Suppressor macrophage treated with lipopolysaccharide for 1 hour (primary cell): Measurements from ENCODE around the gene SLC17A9.
"Not testable (repeated sequence)": the region's sequence is repeated elsewhere in the genome, so short reads cannot be mapped to it uniquely, and the experiment has no call there.

Experiments
- DNase-seq, 3 donors: peaks; one replicate each; pipeline ENCODE4 v3.0.0-alpha.2; 2020 to 2022

The SLC17A9 gene

DNA sequence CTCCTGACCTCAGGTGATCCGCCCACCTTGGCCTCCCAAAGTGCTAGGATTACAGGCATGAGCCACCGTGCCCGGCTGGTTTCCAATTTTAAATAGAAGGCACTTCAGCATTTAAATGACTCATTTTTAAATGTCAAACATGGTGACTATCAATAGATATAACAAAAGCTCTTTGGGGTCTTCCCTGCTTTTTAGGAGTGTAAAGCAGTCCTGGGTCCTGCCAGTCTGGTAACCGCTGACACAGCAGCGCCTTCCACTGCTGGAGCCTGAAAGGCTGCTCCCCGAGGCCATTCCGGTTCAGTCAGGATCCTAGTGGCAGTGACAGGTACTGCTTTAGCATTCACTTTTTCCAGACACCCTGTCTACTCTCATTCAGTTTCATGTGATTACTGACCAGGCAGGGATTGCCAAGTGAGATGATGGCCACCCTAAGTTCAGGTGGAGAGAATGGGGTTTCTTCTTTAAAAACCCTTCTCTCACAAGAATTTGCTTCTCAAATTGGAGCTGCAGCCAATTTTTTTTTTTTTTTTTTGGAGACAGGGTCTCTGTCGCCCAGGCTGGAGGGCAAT lies 31.3 kb upstream of the SLC17A9 start:
- DNase-seq: peak; percentile 75 to 76 (median 76)

DNA sequence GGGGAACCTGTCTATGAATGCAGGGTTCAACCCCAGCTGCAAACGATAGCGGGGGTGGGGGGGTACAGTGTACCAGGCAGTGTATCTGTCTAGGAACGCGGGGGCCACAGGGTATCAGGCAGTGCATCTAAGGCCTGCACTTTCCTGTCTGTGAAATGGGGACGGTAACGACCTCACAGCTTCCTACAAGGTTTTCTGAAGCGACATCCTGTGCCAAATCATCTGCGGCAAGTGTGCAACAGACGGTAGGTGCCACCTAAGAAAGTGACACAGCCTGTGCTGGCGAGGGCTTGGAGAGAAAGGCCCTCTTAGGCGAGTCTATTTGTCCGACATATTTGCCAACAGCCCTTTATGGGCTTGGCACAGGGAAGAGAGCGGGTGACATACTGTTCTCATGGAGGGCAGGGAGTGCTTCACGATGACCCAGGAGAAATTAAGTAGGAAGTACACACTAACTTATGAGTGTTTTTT lies 30.0 kb upstream of the SLC17A9 start:
- no peak for DNase-seq

DNA sequence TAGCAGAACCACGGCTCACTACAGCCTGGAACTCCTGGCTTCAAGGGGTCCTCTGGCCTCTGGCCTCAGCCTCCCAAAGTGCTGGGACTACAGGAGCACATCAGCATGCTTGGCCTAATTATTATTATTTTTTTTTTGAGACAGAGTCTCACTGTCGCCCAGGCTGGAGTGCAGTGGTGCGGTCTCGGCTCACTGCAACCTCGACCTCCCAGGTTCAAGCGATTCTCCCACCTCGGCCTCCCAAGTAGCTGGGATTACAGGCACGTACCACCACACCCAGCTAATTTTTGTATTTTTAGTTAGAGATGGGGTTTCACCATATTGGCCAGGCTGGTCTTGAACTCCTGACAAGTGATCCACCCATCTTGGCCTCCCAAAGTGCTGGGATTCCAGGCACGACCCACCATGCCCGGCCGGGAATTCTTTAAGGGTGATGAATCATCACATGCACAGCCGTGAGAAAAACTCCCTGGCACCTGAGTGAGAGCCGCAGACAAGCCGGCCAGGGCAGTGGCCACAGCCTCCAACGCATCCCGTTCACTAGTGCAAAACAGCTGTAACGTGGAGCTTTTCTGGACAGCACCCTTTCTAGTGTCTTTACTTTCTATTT lies 29.3 kb upstream of the SLC17A9 start:
- not testable (repeated sequence) for DNase-seq

DNA sequence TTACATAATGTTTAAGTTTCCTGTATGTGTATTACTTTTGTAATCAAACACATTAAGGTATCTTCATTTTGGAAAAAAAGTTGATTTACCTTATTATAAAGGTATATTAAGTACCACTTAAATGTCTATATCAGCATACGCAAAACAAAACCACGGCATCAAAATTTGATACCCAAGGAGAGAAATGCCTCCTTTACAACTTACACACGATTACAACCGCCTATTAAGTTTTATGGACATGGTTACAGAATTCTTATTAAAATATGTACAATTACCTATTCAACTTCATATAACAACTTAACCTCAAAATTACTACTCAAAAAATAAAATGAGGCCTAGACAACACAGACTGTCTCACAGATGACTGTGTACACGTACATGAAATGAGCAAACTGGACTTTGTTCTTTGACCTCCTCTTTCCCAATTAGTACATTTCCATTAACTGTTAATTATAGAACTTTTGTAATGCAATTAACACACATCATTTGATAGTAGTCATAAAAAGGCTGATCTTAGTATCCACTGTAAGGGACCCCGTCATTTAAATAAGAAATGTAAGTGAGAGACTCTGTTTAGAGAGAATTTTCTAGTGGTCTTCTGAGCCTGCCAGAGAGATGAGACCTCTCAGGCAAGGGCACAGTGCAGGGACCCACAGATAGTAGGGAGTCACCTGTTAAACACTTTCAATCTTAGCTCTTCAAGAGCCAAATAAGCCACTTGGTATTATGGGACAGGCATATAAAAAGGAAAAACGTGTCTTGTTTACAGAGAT lies 28.7 kb upstream of the SLC17A9 start:
- no peak for DNase-seq

DNA sequence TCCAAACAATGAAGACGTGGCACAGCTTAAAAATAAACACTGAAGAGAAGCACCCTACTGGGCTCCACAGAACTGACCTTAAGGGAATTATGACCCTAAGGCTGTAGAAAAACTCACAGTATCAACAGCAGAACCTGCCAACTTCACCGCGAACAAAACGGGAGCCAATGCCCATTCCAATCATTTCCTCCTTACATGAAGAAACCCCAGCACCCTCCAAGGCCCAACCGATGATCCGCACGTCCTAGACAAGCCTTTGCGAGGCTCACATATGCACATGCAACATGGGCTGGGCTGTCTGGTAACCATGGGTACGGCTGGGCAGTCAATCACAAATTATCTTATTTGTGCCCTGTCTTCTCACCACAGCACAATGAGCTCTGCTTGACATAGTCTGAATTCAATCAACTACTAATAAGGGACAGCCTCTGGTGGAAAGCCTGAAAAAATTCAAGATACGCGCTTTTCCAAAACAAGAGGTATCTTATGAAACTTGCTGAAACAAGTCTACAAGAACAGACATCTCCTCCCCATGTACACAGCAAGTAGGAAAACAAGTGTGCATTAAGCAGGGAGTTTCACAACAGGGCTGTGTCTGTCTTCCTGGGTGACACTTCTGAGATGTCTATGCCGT lies 27.9 kb upstream of the SLC17A9 start:
- no peak for DNase-seq

DNA sequence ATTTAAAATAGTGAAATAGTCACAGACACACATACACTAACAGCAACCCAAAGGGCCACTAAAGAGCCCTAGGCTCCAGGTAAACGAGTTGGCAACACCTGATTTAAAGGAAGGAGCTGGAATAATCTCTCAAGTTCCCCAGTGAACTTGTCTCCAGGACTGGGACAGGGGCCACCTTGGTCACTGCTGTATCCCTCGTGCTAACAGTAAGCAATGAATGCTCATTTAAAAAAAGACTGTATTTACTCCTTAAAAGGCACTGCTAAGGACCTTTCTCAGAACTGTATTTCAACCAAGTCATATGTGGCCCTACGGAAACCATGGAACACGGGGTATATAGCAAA lies 27.5 kb upstream of the SLC17A9 start:
- no peak for DNase-seq

DNA sequence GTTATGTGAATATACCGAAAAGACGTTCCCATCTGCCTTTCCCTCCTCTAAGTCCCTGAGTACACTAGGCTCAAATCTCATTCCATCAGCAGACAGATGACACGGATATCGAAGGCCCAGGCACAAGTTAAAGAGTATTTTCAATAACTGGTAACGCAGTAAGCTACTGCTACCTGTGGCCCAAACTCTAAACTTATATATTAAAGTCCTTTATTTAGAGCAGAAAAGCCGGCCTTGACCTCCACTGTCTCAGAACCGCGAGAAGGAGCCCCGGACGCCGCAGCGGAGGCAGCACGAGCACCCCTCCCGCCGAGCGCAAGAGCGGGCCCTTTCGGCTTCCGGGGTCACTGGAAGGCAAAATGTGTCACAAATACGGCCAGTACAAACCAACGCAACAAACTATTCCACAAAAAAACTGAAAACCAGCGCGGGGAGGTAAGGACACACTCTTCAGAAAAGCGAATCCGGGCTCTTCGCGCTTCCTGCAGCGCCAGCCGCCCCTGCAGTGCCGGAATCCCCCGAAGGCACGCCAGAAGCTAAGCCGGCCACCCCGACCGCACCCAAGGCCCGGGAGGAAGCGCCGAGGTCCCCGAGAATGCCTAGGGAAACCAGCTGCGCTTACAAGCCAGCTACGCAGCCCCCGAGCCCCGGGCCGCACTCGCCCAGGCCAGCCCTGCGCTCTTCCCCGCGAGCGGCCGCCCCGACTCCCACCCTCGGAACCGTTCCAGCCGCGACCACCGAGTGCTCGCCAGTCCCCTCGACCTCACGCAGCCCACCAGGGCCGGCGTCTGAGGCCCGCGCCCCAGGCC lies 26.9 kb upstream of the SLC17A9 start:
- DNase-seq: peak; percentile 75 to 85 (median 78)

DNA sequence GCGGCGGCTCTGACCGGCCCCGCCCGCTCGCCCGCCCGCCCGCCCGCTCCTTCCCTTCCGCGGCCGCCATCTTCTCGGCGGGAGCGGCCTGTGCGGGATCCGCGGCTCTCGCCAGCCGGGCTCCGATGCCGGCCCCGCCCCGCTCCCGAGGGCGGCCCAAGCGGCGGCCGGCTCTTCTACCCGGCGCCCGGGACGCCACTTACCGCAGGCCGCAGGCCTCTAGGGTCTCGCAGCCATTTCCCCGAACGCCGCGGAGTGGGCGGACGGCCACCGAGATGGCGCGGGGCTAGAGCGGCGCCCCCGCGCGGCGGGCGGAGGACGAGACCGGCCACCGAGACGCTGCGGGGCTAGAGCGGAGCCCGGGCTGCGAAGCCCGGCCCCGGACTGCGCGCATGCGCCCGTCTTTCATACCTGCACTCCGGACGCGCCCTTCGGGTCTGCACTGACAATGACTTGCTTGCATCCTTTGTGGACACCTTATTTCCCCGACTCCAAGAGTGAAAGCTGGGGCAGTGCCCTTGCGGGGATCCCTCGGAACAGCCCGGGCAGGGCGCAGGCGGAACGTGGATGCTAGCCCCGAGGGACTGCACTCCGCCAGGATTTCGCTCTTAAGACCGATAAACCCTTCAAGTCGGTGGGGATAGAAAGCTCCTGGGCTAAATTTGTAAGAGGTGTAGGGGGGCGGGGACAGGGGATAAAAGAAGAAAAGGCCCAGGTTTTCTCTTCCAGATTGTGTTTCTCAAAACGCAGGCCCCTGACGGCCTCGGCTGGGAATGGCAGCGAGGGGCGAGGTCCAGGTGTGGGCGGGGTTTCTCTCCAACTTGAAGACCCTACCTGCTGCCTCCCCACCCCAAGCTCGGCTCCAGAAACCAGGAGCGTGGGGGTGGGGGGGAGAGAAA lies 26.0 kb upstream of the SLC17A9 start, which contains the start of gene DIDO1:
DIDO1 (minus strand) TSS at position 277 of the 899 bp plus-strand sequence.
- DNase-seq: peak; percentile 91 to 97 (median 94)

DNA sequence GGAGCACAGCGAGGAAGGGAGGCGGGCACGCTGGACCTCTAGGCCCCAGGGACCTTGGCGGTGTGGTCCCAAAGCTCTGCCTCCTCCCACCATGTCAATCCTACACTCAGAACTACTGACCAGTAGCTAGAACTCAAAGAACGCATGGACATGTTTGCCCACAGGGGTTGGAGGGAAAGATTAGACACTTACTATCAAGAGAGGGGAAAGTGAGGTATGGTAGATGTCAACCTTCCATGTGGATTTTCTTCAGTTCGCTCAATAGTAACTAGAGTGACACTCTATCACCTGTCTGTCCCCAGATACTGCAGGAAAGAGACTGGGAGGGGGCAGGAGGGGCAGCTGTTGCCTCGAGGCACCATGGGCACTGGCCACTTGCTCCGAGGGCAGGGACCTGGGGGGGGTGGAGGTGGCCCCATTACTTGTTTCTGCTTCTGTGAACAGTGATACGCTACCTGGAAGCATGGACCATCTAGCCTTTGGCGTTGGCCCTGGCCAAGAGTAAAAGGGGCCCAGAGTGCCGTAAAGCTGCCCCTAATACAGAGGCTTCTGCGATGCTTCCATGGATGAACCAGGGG lies 25.3 kb upstream of the SLC17A9 start:
- DNase-seq: no peak

DNA sequence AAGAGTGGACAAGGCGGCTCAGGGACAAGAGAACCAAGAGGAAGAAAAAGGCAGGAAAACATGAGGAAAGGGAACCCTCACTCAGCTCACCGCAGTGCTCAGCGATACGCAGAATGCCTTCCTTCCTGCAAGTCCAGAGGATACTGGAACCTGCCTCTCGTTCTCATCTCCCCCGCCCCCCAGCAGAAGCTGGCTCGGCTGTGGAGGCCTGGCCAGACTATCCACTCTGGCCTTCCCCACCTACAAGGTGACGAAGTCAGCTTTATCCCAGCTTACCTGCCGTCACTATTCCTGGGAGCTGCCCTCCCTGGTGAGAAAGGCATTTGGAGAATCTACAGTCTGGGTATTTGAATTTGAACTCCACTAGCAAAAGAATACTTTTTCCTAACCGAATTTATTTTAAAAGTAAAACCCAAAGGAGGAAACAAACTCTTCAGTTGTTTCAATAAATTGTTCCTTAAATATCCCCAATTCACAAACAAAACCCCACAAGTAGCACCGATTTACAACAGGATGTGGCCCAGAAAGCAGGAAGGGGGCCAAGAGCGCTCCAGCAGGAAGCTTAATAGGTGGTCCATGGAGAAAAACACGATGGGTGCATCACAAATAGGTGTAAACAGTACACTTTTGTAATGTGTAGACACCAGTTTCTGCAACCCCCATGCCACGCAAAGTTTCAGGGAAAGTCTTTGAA lies 24.1 kb upstream of the SLC17A9 start:
- peak in 2 of 3 donors; percentile 27 for DNase-seq

DNA sequence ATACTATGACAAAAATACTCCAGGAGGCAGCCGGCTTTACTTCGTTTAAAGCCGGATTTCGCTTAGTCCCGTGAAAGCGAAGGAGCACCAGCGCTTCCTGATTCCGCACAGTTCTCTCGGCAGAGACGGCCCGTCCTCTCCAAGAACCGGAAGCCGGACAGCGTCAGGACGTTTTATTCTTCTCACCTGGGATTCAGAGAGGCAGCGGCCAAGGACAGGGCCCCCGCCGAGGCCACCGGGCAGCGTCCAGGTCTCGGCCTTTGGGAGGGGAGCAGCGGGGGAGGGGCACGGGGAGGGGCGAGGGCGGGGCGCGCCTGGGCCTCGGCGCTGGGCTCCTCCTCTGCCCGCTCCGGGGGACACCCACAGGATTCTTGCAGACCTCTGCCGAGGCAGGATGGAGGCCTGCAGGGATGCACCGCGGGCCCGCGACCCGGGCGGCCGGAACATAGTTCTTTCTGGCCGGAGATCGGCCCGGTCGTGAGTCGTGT lies 23.4 kb upstream of the SLC17A9 start:
- DNase-seq: peak; percentile 70 to 87 (median 72)

DNA sequence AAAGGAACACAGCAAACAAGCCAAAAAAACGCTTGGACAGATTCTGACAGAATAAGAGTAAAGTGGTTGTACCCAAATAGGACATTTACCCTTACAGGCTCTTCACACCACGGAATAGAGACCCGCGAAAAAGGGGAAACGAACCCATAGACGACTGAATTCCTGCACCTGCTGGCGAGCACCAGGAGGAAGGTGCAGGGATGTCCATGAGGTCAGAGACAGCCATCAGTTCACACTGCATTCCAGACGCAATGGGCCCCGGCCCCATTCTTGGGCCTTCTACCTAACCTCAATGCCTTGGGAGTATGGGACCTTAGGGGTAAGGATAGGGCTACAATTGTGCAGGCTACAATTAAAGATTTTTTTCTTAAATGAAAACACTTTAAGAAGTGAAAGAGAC lies 21.0 kb upstream of the SLC17A9 start:
- DNase-seq: no peak

DNA sequence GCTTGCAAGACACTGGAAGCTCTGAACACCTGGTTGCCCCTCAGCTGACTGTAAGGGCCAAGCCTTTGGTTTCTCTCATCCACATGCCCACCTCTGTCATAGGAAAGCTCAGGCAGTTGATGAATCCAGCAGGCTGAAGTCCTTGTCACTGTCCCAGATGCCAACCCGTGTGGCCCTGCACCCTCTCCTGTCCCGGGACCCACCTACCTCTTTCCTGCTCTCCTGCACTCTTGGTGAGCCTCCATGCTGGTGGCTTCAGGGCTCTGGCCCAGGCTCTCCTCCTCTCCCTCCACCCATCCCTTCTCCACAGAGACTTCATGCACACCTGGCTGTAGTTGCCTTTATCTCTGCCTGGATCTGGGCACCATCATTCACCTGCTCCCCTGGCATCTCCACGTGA lies 18.5 kb upstream of the SLC17A9 start:
- DNase-seq: no peak

DNA sequence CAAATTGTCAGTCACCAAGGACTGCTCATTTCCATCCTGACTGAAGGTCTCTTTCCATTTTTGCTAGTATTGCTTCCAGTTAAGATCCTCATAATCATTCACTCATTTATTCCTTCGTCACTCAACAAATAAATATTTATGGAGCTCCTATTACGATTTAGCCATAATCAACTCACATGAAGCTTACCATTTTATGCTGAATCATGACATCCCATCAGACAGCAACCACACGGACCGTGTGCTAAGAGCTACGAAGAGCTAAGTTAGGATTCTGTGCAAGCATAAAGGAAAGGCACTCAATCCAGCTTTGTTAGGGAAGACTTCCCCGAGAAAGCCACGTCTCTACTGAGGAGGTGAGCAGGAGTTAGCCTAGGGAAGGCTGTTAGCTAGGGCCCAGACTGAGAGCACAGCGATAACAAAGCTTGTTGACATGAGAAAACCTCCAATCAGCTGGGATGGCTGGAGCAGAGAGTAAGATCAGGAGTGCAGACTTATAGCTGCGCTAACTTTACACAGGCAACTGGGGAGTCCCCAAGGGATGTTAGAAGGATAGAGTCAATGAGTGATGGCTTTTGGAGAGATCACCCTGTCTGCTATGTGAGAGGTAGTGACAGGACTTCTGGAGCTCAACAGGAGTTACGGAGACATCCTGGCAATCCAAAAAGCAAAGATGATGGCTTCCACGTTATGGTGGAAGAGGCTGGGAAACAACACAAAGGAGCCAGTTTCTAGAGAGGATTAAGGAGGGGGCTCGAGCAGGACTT lies 17.1 kb upstream of the SLC17A9 start:
- DNase-seq: no peak

DNA sequence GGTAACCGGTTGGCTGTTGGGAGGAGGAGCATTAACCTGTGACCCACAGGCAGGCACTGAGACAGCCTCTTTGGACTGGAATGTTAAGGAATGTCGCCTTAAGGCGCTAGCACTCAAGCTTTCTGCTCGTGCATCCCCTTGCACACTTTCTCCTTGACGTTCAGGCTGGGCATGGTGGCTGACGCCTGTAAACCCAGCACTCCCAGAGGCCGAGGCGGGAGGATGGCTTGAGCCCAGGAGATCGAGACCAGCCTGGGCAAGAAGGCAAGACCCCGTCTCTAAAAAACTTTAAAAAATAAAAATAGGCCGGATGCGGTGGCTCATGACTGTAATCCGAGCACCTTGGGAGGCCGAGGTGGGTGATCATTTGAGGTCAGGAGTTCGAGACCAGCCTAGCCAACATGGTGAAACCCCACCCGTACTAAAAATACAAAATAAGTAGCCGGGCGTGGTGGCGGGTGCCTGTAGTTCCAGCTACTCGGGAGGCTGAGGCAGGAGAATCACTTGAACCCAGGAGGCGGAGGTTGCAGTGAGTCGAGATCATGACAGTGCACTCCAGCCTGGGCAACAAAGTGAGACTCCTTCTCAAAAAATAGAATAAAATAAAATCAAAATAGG lies 16.4 kb upstream of the SLC17A9 start:
- no peak for DNase-seq

DNA sequence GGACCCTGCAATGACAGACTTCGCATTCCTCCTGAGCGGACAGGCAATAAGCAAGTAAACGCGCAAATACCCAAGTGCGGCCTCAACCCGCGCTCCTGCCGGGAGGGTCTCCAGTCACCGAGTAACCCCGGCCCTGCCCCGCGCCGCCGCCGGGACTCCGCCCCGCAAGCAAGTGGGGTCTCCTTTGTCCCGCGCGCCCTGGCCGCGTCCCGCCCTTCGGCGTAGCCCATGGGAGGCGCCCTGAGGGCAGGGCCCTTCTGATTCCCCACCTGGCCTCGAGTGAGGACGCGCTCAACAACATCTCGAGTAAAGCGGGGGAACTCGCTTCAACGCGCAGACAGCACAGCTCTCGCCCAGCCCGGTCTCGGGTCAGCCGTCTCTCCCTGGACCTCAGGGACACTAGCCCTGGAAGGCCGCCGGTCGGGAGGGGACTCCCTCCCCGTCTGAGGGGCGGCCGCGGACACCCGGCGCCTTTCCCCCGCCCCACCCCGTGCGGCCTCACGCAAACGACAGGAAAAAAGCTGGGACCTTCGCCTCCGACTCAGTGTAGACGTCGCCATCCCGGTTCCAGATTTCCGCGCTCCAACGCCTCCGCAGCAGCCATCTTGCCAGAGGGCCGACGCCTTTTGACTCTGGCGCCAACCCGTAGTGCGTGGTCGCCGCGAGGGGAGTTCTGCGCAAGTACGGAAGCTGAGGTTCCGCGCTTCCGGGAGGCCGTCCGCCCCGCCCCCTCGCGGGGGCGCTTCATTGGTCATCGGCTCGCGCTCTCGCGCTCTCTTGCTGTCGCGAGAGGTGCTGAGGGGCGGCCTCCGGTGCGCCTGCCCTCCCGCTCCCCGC lies 15.0 kb upstream of the SLC17A9 start:
- peak; percentile 98 to 99 (median 99) for DNase-seq

DNA sequence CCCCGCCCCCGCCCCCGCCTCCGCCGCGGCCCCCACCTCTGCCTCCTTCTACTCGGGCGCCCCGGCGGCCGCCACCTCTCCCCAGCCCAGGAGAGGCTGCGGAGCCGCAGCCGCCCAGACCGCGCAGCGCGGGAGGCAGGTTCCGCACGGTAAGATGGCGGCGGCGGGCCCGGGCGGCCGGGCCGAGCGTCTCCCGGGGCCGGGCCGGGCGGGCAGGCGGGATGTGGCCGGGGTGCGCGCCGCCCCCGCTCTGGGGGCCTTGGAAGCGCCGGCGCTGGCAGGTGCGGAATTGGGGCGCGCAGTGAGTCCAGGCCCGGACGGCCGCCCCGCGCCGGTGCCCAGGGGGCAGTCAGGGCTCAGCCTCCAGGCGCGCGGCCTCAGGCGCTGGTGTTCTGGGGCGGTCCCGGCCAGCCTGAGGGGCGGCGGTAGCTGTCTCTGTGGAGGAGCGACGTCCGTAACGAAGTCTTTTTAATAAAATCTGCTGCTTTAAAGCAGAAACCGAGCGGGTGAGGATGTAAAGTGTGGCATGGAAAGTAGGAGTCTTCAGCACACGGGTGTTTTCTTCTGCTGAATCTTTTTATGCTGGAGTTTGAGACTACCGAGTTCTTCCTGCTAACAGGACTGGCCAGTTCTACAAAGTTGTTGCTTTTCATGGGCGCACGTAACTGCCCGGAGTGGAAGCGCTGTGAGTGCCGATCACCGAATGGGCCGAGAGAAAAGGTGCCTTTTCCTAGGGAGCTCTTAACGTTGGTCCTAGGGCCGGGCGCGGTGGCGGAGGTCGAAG lies 14.2 kb upstream of the SLC17A9 start, which contains the start of gene GID8:
GID8 (plus strand) TSS at position 43 of the 784 bp plus-strand sequence. CDS start 3,356 bp downstream, outside the sequence.
- peak; percentile 70 to 83 (median 71) for DNase-seq
